Dermis microvascular lymphatic vessel endothelial cell (primary cell): ENCODE data around the gene PHACTR4. TPM values are rescaled to one million over a fixed set of nuclear protein-coding genes. Genes with fewer than 3 reads are reported as not detected.
"Not testable (repeated sequence)": the region's sequence is repeated elsewhere in the genome, so short reads cannot be mapped to it uniquely, and the experiment has no call there.

Experiments
- DNase-seq, 2 donors: peaks; one replicate each; pipeline versions ENCODE4 v3.0.0 to v3.0.0-alpha.2; 2010; ENCODE audit warnings: low read depth in 2 of 2
- total RNA-seq: library from RNA; depleted of rRNA; stranded (reverse); fragments of >200 nt; gene quantifications from 2 replicates; pipeline ENCODE4 v1.2.1, GENCODE V29; 2014

Gene PHACTR4
- total RNA-seq, result 14.0 and 18.8 TPM in 2 replicates

- DNase-seq, result peak; percentile 77 to 93
Observed at GRCh38 chr1:28369371-28370238, at the start of gene PHACTR4. TSS of gene PHACTR4 (plus strand) at chr1:28369740. CDS start at chr1:28407448, 37,708 bp downstream.

- DNase-seq, result no peak
Observed at GRCh38 chr1:28322194-28322593, 47.3 kb upstream of the PHACTR4 start.

DNA sequence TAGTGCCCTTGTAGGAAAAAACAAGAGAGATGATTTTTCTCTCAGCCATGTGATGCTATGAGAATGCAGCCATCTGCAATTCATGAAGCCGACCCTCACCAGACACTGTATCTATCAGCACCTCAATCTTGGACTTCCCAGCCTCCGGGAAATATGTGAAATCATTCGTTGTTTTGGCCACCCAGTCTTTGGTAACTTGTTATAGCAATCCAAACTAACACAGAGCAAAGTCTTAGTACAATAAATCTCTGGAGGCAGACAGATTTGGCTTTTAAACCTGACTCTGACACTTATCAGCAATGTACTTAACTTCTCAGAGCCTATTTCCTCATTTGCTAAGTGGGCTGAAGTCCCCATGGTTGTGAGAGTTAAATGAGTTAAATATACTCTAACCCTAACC lies 45.8 kb upstream of the PHACTR4 start:
- no peak for DNase-seq

- no peak for DNase-seq
Observed at GRCh38 chr1:28326515-28326914, 43.0 kb upstream of the PHACTR4 start.

- no peak for DNase-seq
Observed at GRCh38 chr1:28326984-28327383, 42.6 kb upstream of the PHACTR4 start.

- not testable (repeated sequence) for DNase-seq
Observed at GRCh38 chr1:28327431-28327830, 42.1 kb upstream of the PHACTR4 start.

GRCh38 chr1:28328228-28328648 lies 41.3 kb upstream of the PHACTR4 start:
- no peak for DNase-seq

DNA sequence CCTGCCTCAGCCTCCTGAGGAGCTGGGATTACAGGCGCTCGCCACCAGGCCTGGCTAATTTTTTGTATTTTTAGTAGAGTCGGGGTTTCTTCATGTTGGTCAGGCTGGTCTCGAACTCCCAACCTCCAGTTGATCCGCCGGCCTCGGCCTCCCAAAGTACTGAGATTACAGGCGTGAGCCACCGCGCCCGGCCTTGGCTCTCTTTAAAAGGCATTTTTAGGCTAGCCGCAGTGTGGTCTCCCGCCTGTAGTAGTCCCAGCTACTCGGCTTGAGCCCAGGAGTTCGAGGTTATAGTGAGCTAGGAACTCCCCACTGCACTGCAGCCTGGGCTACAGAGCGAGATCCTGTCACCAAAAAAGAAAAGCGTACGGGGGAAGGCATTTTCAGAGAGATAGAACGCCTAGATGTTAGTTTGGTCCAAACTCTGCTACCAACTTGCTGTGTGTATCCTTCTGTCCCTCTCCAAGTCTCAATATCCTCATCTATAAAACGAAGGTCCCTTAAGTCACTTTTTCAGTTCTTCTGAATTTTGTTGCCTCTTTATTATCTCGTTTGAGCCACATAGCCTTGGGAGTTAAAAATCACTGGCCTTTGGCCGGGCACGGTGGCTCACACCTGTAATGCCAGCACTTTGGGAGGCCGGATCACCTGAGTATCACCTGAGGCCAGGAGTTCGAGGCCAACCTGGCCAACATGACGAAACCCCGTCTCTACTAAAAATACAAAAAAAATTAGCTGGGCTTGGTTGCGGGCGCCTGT lies 40.0 kb upstream of the PHACTR4 start:
- peak; percentile 14 to 38 for DNase-seq

DNA sequence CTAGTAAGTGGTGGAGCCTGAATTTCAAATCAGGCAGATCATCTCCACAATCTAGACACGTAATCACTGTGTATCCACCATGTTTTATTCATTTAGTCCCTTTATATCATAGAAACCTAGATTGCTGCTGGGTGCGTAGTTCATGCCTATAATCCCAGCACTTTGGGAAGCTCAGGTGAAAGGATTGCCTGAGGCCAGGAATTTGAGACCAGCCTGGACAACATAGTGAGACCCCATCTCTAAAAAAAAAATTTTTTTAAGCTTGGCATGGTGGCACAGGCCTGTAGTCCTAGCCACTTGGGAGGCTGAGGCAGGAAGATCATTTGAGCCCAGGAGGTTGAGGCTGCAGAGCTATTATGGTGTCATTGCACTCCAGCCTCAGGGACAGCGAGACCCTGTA lies 30.6 kb upstream of the PHACTR4 start:
- no peak for DNase-seq

GRCh38 chr1:28339551-28339950 lies 30.0 kb upstream of the PHACTR4 start:
- DNase-seq, result no peak

- DNase-seq, result no peak
Observed at GRCh38 chr1:28340221-28340974, 29.1 kb upstream of the PHACTR4 start.

DNA sequence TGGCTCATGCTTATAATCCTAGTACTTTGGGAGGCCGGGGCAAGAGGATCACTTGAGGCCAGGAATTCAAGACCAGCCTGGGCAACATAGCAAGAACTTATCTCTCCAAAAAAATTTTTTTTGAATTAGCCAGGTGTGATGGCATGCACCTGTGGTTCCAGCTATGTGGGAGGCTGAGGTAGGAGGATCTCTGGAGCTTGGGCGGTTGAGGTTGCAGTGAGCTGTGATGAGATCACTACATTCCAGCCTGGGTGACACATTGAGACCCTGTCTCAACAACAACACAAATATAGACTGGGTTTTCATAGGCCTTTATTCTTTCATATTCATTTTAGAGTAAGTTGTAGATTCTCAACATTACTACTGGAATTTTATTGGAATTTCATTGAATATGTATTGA lies 27.9 kb upstream of the PHACTR4 start:
- no peak for DNase-seq

GRCh38 chr1:28343405-28343804 lies 26.1 kb upstream of the PHACTR4 start:
- no peak for DNase-seq

GRCh38 chr1:28353248-28353810 lies 16.2 kb upstream of the PHACTR4 start:
- not testable (repeated sequence) for DNase-seq

- peak in 1 of 2 donors; percentile 18 for DNase-seq
Observed at GRCh38 chr1:28354121-28354520, 15.4 kb upstream of the PHACTR4 start.

GRCh38 chr1:28358716-28359115 lies 10.8 kb upstream of the PHACTR4 start:
- DNase-seq, result no peak

DNA sequence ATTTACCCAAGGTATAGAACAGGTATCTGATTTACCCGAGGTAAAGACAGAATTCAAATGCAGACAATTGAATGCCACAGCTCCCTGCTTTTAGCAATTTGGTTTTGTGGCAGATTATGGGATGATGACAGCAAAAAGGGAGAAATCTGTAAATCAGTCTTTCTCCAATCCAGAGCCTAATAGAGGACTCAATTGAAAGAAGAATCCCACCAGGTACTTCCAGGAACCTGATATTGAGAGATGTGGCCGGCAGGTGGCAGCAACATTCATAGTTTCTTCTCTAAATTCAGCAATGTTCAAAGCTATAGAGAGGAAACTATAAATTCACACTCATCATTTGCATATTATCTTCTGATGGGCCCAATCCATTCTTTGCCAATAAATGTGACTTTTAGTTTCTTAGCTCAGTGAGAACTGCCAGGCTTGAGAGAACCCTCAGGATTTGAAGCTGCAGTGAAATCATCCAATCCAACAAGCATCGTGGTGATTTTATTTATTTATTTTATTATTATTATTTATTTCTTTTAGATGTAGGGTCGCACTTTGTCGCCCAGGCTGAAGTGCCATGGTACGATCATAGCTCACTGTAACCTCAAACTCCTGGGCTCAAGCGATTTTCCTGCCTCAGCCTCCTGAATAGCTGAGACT lies 9.8 kb upstream of the PHACTR4 start:
- peak; percentile 47 to 72 for DNase-seq

GRCh38 chr1:28364888-28365287 lies 4.7 kb upstream of the PHACTR4 start:
- no peak for DNase-seq

DNA sequence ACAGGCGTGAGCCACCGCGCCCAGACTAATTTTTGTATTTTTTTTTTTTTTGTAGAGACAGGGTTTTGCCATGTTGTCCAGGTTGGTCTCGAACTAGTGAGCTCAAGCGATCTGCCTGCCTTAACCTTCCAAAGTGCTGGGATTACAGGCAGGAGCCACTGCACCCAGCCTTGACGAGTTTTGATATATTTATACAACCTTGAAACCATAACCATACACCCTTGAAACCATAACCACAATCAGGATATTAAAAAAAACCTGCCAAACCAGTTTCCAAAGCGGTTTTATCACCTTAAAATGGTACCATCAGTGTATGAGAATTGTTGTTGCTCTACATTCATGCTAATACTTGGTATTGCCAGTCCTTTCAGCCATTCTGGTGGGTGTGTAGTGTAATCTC lies 3.7 kb upstream of the PHACTR4 start:
- DNase-seq, result no peak

DNA sequence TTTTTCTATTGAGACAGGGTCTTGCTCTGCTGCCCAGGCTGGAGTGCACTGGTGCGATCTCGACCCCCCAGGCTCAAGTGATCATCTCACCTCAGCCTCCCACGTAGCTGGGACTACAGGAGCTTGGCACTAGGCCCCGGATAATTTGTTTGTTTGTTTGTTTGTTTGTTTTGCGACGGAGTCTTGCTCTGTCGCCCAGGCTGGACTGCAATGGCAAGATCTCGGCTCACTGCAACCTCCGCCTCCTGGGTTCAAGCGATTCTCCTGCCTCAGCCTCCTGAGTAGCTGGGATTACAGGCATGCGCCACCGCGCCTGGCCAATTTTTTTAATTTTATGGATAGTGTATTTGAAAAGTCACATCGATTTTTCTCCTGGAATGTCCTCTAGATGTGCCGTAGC lies 932 bp upstream of the PHACTR4 start:
- DNase-seq, result not testable (repeated sequence)
